GM12878 (cell line): ENCODE data around the gene SRRM5. TPM values are rescaled to one million over a fixed set of nuclear protein-coding genes. Genes with fewer than 3 reads are reported as not detected.

Experiments
- ATAC-seq: fragments of 200-7000 bp; cut with Tn5 transposase; 3 replicates; pipeline ENCODE4 v1.9.1; 2020; ENCODE audit warnings: mild to moderate bottlenecking, moderate library complexity
- BruUV-seq: library from RNA; stranded (reverse); fragments of 400-500 nt; replicated peaks from 2 replicates; lab custom pipeline; 2021; lab: Mats Ljungman, UMichigan
- CTCF ChIA-PET: fragments of 300-600 bp; sonication (Branson Sonifier 250); formaldehyde crosslinking; extraction: SDS; loops from one replicate; lab custom pipeline; 2021; ENCODE audit warnings: inconsistent platforms; lab: Yijun Ruan, JAX
- POLR2A ChIA-PET: fragments of 350-600 bp; formaldehyde crosslinking; extraction: SDS; loops from one replicate; lab custom pipeline; 2021; ENCODE audit warnings: inconsistent platforms; lab: Charles Lee
- RAD21 ChIA-PET: fragments of 300-600 bp; sonication (Branson Sonifier 250); formaldehyde crosslinking; loops from one replicate; lab custom pipeline; 2023; ENCODE audit warnings: antibody characterized with exemption; ENCODE audit not compliant: unreplicated experiment; lab: Charles Lee
- SMC1A ChIA-PET: fragments of 300-600 bp; sonication (Branson Sonifier 250); formaldehyde crosslinking; loops from one replicate; lab custom pipeline; 2023; ENCODE audit not compliant: unreplicated experiment, uncharacterized antibody; lab: Charles Lee
- DNase-seq: peaks from one replicate; pipeline ENCODE4 v3.0.0-alpha.2; 2011; ENCODE audit warnings: low read depth, low spot score
- FAIRE-seq: peaks from 3 replicates; lab custom pipeline; 2011; peaks lifted over from hg19 to GRCh38; lab: Jason Lieb, UNC
- H2AFZ ChIP-seq: 2 replicates; pipeline ENCODE4 v1.6.0; 2011; ENCODE audit warnings: low read depth, low read length, control low read depth; ENCODE audit not compliant: control insufficient read depth
- H3K27ac ChIP-seq: 2 replicates; pipeline ENCODE4 v1.5.1; 2011; ENCODE audit warnings: control low read depth; ENCODE audit not compliant: control insufficient read depth, insufficient read depth
- H3K27me3 ChIP-seq, 2 experiments: replicated peaks in 1 of 2; 2 replicates each; pipeline versions ENCODE4 v1.6.0 to v1.6.1; 2011; ENCODE audit warnings: low read length in 1 of 2; ENCODE audit not compliant: control insufficient read depth in 2 of 2, insufficient read depth in 2 of 2
- H3K36me3 ChIP-seq, 2 experiments: 2 replicates each; pipeline ENCODE4 v1.5.1; 2011; ENCODE audit warnings: low read length in 1 of 2; ENCODE audit not compliant: control insufficient read depth in 2 of 2, insufficient read depth in 2 of 2
- H3K4me1 ChIP-seq: 2 replicates; pipeline ENCODE4 v1.6.1; 2011; ENCODE audit warnings: mild to moderate bottlenecking, low read length, moderate library complexity, mixed read lengths; ENCODE audit not compliant: control insufficient read depth, insufficient read depth
- H3K4me2 ChIP-seq: 2 replicates; pipeline ENCODE4 v1.6.0; 2011; ENCODE audit warnings: control low read depth; ENCODE audit not compliant: control insufficient read depth, insufficient read depth
- H3K4me3 ChIP-seq: fragments of 200-600 bp; sonication (generic); 2 replicates; pipeline ENCODE4 v1.5.1; 2016
- H3K79me2 ChIP-seq: 2 replicates; pipeline ENCODE4 v1.6.0; 2011; ENCODE audit warnings: low read length; ENCODE audit not compliant: control insufficient read depth, insufficient read depth
- H3K9ac ChIP-seq: 2 replicates; pipeline ENCODE4 v1.8.0; 2011; ENCODE audit warnings: low read length, control low read depth, mixed read lengths; ENCODE audit not compliant: control insufficient read depth, insufficient read depth
- H3K9me3 ChIP-seq: replicated peaks from 3 replicates; pipeline ENCODE4 v1.5.1; 2011; ENCODE audit warnings: mild to moderate bottlenecking, low read length; ENCODE audit not compliant: control insufficient read depth, insufficient read depth
- H4K20me1 ChIP-seq: 2 replicates; pipeline ENCODE4 v1.6.0; 2011; ENCODE audit not compliant: control insufficient read depth, insufficient read depth
- BRCA1 ChIP-seq: IDR thresholded peaks from 2 replicates; pipeline ENCODE4 v1.6.1; 2011; ENCODE audit warnings: low read depth, low read length, improper control_type of control experiment
- CREM ChIP-seq: IDR thresholded peaks from 2 replicates; pipeline ENCODE4 v1.6.1; 2014; ENCODE audit warnings: antibody characterized with exemption, low read depth
- ELK1 ChIP-seq: IDR thresholded peaks from 2 replicates; pipeline ENCODE4 v1.6.1; 2012; ENCODE audit warnings: low read depth, low read length, improper control_type of control experiment
- FOXK2 ChIP-seq: fragments of 450-650 bp; IDR thresholded peaks from 2 replicates; pipeline ENCODE4 v1.6.1; 2017; ENCODE audit warnings: mild to moderate bottlenecking, moderate library complexity
- HDAC2 ChIP-seq: fragments of 200-600 bp; sonication (generic); IDR thresholded peaks from 2 replicates; pipeline ENCODE4 v1.6.1; 2017
- RELB ChIP-seq: fragments of 450-650 bp; IDR thresholded peaks from 2 replicates; pipeline ENCODE4 v1.6.1; 2017; ENCODE audit warnings: low read depth, mild to moderate bottlenecking, moderate library complexity
- YY1 ChIP-seq: IDR thresholded peaks from 2 replicates; pipeline ENCODE4 v1.6.1; 2011; ENCODE audit warnings: low read depth, mild to moderate bottlenecking, low read length
- ZNF384 ChIP-seq: IDR thresholded peaks from 2 replicates; pipeline ENCODE4 v1.6.1; 2012; ENCODE audit warnings: low read depth, mild to moderate bottlenecking, low read length, improper control_type of control experiment, borderline replicate concordance
- WGBS: methylation state at CpG from one replicate; pipeline ENCODE4 v1.1.6; 2016; ENCODE audit warnings: low lambda C conversion rate; ENCODE audit not compliant: insufficient replicate concordance, insufficient coverage; ENCODE audit errors: missing lambda C conversion rate; 5-methylcytosine and 5-hydroxymethylcytosine counted together
- in situ Hi-C: fragments of 300-500 bp; cut with MboI; formaldehyde crosslinking; loops from 9 replicates; pipeline ENCODE4 v1.14.3; 2018; ENCODE audit warnings: mixed read lengths
- intact Hi-C: fragments of 100-400 bp; cut with micrococcal nuclease; formaldehyde crosslinking; loops from one replicate; pipeline ENCODE4 v1.14.2; 2022; ENCODE audit not compliant: unreplicated experiment
- polyA plus RNA-seq, 11 experiments: library from polyadenylated mRNA; depleted of rRNA in 4 of 11; unstranded in 6 of 11; stranded (reverse) in 5 of 11; fragments of >200 nt; fragmentation: Nextera tagmentation in 4 of 11; fragmentation: Illumina TruSeq in 1 of 11; extraction: Ambion mirVana in 4 of 11; extraction: Trizol in 1 of 11; gene quantifications; 1 replicate in 1 of 11; 2 replicates in 10 of 11; pipeline versions ENCODE4 v1.2.1 to v1.2.3, GENCODE V29; 2011 to 2016; ENCODE audit warnings: inconsistent platforms in 2 of 11, missing spikeins in 2 of 11, low read depth in 1 of 11
- total RNA-seq, 4 experiments: library from RNA; depleted of rRNA in 3 of 4; stranded (reverse); fragments of >200 nt in 3 of 4; fragmentation: Illumina TruSeq in 1 of 4; extraction: Trizol in 1 of 4; gene quantifications; 2 replicates each; pipeline versions ENCODE4 v1.2.1 to v1.2.3, GENCODE V29; 2013 to 2021

The SRRM5 gene
- total and polyA plus RNA-seq, 10 of the 15 experiments (the other 5 are each of a cell fraction or from before 2014, with no cell fraction given), result 0.06 to 0.38 (median 0.24) TPM; not detected in 2

GRCh38 chr19:43634068-43634467, 22.2 kb downstream of the SRRM5 start:
- 30% methylated on average over 5 of the region's 5 CpGs for WGBS
- no peak for ATAC-seq
- Histone ChIP-seq H3K9ac (no peak overlapping the region), H3K79me2 (no peaks in the 10 kb centered on the region), H3K27me3 (peaks cover 6 to 10% of the 10 kb centered on the region in 2 experiments), H3K9me3 (no peaks in the 10 kb centered on the region), H3K36me3 (no peaks in the 10 kb centered on the region), H4K20me1 (no peaks in the 10 kb centered on the region), H3K4me3 (no peak overlapping the region), H2AFZ (no peak overlapping the region), H3K4me2 (no peak overlapping the region)
- no peak for FAIRE-seq
- POLR2A ChIA-PET, result no interaction called here
- DNase-seq, result no peak
- CTCF ChIA-PET, result interaction anchor here (1.6 kb wide), 1 partner anchor 114 kb away, joined by 4 read pairs; no protein-coding TSS in a partner anchor
- no TSS peak for BruUV-seq
- intact Hi-C loops, result no loop called here
- TF ChIP-seq FOXK2 (no peak), CREM (no peak), ELK1 (no peak), YY1 (no peak), ZNF384 (no peak), BRCA1 (no peak), RELB (no peak), HDAC2 (no peak)
- TF ChIP-seq, all 136 proteins: peak for 0
- H3K27ac ChIP-seq, result no peak overlapping the region
- ChIA-PET RAD21 (interaction anchor here (0.6 kb wide), 1 partner anchor 40 kb away, joined by 3 read pairs; no protein-coding TSS in a partner anchor), SMC1A (no interaction called here)
- peaks cover 5% of the 10 kb centered on the region for H3K4me1 ChIP-seq
- in situ Hi-C loops, result no loop called here
